HG02763 (cell line): ENCODE data around the gene XPC.
A peak's percentile ranks its signal among the peaks of the same experiment; 100 is the strongest.

ENCODE experiments used
- ATAC-seq: cut with Tn5 transposase; IDR thresholded peaks from one replicate; pipeline ENCODE4 v1.9.1; 2021; ENCODE audit warnings: mild to moderate bottlenecking, moderate library complexity; ENCODE audit not compliant: unreplicated experiment

The XPC gene

GRCh38 chr3:14137004-14137403, 41.4 kb downstream of the XPC start:
- ATAC-seq, result no peak

GRCh38 chr3:14135581-14135980, 42.8 kb downstream of the XPC start:
- no peak for ATAC-seq

- no peak for ATAC-seq
Observed at GRCh38 chr3:14134291-14134690, 44.1 kb downstream of the XPC start.

GRCh38 chr3:14133876-14134275, 44.5 kb downstream of the XPC start:
- ATAC-seq, result no peak

- ATAC-seq, result no peak
Observed at GRCh38 chr3:14133188-14133800, 45.1 kb downstream of the XPC start.

- ATAC-seq, result no peak
Observed at GRCh38 chr3:14132689-14133088, 45.7 kb downstream of the XPC start.

GRCh38 chr3:14132120-14132519, 46.3 kb downstream of the XPC start:
- ATAC-seq, result no peak

GRCh38 chr3:14131134-14131533, 47.3 kb downstream of the XPC start:
- ATAC-seq, result no peak

- ATAC-seq, result no peak
Observed at GRCh38 chr3:14130707-14131106, 47.7 kb downstream of the XPC start.

- no peak for ATAC-seq
Observed at GRCh38 chr3:14130230-14130629, 48.2 kb downstream of the XPC start.

GRCh38 chr3:14129296-14129695, 49.1 kb downstream of the XPC start:
- no peak for ATAC-seq

- no peak for ATAC-seq
Observed at GRCh38 chr3:14128724-14129123, 49.7 kb downstream of the XPC start.

GRCh38 chr3:14127516-14128161, 50.8 kb downstream of the XPC start:
- ATAC-seq, result no peak

- ATAC-seq, result no peak
Observed at GRCh38 chr3:14126887-14127505, 51.4 kb downstream of the XPC start.

- ATAC-seq, result no peak
Observed at GRCh38 chr3:14126017-14126886, 52.1 kb downstream of the XPC start.

GRCh38 chr3:14125193-14126016, 53.0 kb downstream of the XPC start:
- peak; percentile 20 for ATAC-seq

- ATAC-seq, result peak; percentile 84
Observed at GRCh38 chr3:14124615-14125192, 53.7 kb downstream of the XPC start, which contains the start of the genes CHCHD4 and TMEM43. Gene CHCHD4, minus strand, starts transcription at chr3:14124870. Its CDS starts 194 bp downstream, at chr3:14124676. Gene TMEM43, plus strand, starts transcription at chr3:14125052. Its CDS starts 142 bp downstream, at chr3:14125194.

GRCh38 chr3:14124223-14124614, 54.2 kb downstream of the XPC start:
- ATAC-seq, result peak; percentile 47

GRCh38 chr3:14123308-14124222, 54.8 kb downstream of the XPC start:
- no peak for ATAC-seq
